Left ventricle myocardium superior (tissue), 1 donor: ENCODE results near the gene ANKRD36. TPM values are rescaled to one million over a fixed set of nuclear protein-coding genes. Genes with fewer than 3 reads are reported as not detected.
"Not testable (repeated sequence)": the region's sequence is repeated elsewhere in the genome, so short reads cannot be mapped to it uniquely, and the experiment has no call there.

ENCODE experiments used
- ATAC-seq: fragments of 200-7000 bp; cut with Tn5 transposase; one replicate; pipeline ENCODE4 v1.9.1; 2020; ENCODE audit warnings: mild to moderate bottlenecking, moderate library complexity
- DNase-seq: peaks from one replicate; pipeline ENCODE4 v3.0.0-alpha.2; 2020
- intact Hi-C: fragments of 100-400 bp; cut with micrococcal nuclease; formaldehyde crosslinking; loops from one replicate; pipeline ENCODE4 v1.11.0; 2022
- total RNA-seq: library from RNA; stranded (reverse); fragmentation: NEBNext Ultra II Directional; extraction: Animal tissue kit (Norgen Biotek cat#: 25700); gene quantifications from one replicate; pipeline ENCODE4 v1.2.1, GENCODE V29; 2021
- donor health status: DM: no; HTN: yes; CAD: no; lungs with severe emphysema.

ANKRD36 gene
- total RNA-seq, 1 donor from 2014 or later = 5.5 TPM

DNA sequence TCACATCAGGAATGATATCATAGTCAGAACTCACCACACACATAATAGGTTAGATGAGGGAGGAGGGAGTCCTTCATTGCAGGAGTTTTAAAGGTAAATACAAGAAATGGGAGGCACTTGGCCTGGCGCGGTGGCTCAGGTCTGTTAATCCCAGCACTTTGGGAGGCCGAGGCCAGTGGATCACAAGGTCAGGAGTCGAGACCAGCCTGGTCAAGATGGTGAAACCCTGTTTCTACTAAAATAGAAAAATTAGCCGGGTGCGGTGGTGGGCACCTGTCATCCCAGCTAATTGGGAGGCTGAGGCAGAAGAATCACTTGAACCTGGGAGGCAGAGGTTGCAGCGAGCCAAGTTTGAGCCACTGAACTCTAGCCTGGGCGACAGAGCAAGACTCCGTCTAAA lies 1.7 kb upstream of the ANKRD36 start:
- DNase-seq, intact Hi-C loops, ATAC-seq: not testable (repeated sequence)

GRCh38 chr2:97112320-97113049 lies 468 bp upstream of the ANKRD36 start:
- intact Hi-C loops = not testable (repeated sequence)
- peak; percentile 87 for ATAC-seq
- DNase-seq = peak; percentile 58

- DNase-seq (peak; percentile 31), ATAC-seq (peak; percentile 51)
- intact Hi-C loops = not testable (repeated sequence)
Measured at GRCh38 chr2:97113882-97114255, 916 bp downstream of the ANKRD36 start.

GRCh38 chr2:97129090-97129489 lies 16.1 kb downstream of the ANKRD36 start:
- ATAC-seq, DNase-seq, intact Hi-C loops: not testable (repeated sequence)

GRCh38 chr2:97144016-97144415 lies 31.1 kb downstream of the ANKRD36 start:
- ATAC-seq, DNase-seq, intact Hi-C loops: not testable (repeated sequence)

DNA sequence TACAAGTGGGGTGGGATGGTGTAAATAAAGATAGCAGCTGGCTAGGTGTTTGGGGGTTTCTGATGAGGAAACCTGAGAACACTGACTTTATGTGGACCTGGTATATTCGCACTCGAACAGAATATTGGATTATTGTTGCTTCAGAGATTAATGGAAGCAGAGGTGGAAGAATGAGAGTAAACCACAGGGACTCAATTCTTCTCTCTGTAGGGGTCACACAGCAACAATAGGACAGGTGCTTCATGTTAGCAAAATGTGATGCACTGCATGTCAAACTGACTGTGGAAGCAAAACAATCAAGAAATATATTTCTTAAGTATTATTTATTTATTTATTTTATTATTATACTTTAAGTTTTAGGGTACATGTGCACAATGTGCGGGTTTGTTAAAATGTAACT lies 53.6 kb downstream of the ANKRD36 start:
- ATAC-seq, DNase-seq, intact Hi-C loops: not testable (repeated sequence)

DNA sequence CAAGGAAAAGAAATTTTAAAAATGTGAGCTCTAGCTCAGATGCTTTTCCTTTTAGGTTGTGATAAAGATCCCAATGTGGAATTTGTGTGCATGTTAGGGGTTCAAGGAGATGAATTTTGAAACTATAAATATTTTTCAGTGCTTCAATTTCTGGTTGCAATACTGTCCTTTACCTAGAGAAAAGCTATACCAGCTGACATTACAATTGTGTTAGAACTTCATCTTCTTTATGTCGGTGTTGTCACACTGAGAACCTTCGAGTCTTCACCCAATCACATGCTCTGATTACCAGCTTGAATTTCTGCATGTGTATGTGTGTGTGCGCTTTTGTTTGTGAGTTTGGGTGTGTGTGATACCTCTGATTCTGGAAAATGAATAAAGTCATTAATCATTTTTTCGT lies 55.0 kb downstream of the ANKRD36 start:
- DNase-seq, intact Hi-C loops, ATAC-seq: not testable (repeated sequence)

DNA sequence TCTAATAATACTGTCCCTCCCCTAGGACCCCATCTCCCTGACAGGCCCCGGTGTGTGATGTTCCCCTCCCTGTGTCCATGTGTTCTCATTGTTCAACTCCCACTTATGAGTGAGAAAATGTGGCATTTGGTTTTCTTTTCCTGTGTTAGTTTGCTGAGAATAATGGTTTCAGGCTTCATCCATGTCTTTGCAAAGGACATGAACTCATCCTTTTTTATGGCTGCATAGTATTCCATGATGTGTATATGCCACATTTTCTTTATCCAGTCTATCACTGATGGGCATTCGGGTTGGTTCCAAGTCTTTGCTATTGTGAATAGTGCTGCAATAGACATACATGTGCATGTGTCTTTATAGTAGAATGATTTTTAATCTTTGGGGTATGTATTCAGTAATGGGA lies 55.6 kb downstream of the ANKRD36 start:
- ATAC-seq, DNase-seq, intact Hi-C loops: not testable (repeated sequence)

DNA sequence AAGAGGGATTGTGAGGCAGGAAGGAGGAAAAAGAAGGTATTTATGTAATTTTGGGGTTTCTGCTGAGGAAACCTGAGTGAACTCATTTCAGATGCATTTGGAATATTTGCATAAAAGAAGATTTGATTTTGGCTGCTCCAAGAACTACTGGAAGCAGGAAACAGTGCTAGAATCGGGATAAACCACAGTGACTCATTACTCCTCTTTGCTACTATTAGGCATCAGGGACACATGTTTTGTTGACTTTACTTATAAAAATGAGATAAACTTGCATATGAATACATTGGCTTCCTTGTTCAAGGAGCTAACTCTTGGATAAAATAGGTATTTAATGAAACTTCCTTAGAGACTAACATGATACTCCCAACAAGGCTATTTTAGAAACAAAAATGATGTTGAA lies 67.4 kb downstream of the ANKRD36 start:
- intact Hi-C loops, ATAC-seq, DNase-seq: not testable (repeated sequence)

DNA sequence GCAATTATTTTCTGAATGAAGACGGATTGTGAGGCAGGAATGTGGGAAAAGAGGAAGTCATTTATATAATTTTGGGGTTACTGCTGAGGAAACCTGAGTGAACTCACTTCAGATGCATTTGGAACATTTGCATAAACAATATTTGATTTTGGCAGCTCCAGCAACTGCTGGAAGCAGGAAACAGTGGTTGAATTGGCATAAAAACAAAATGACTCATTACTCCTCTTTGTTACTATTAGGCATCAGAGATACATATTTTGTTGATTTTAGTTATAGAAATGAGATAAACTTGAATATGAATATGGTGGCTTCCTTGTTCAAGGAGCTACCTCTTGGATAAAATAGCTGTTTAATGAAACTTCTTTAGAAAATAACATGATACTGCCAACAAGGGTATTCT lies 82.4 kb downstream of the ANKRD36 start:
- intact Hi-C loops, DNase-seq, ATAC-seq: not testable (repeated sequence)

- ATAC-seq, intact Hi-C loops, DNase-seq: not testable (repeated sequence)
Measured at GRCh38 chr2:97197251-97197650, 84.3 kb downstream of the ANKRD36 start.

GRCh38 chr2:97200887-97201286 lies 87.9 kb downstream of the ANKRD36 start:
- ATAC-seq, DNase-seq, intact Hi-C loops: not testable (repeated sequence)

DNA sequence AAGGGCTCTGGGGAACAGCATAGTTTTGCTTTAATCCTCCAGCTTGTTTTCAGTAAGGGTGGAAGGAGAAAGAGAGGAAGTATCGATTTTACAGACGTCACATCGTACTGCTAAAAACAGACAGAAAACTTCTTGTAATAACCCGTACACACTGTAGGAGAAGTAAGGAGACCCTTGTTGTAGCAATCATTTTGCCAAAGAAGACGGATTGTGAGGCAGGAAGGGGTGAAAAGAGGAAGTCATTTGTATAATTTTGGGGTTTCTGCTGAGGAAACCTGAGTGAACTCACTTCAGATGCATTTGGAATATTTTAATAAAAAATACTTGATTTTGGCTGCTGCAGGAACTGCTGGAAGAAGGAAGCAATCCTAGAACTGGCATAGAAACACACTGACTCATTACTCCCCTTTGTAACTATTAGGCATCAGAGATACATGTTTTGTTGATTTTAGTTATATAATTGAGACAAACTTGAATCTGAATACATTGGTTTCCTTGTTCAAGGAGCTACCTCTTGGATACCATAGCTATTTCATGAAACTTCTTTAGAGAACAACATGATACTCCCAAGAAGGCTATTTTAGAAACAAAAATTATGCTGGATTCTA lies 89.8 kb downstream of the ANKRD36 start:
- intact Hi-C loops, DNase-seq, ATAC-seq: not testable (repeated sequence)

- no peak for ATAC-seq
- no peak for DNase-seq
- intact Hi-C loops = no loop called here
Measured at GRCh38 chr2:97210325-97210724, 97.4 kb downstream of the ANKRD36 start.

GRCh38 chr2:97215025-97215424 lies 102.1 kb downstream of the ANKRD36 start:
- DNase-seq, ATAC-seq, intact Hi-C loops: not testable (repeated sequence)

- ATAC-seq, intact Hi-C loops, DNase-seq: not testable (repeated sequence)
Measured at GRCh38 chr2:97230848-97231585, 118.1 kb downstream of the ANKRD36 start.

DNA sequence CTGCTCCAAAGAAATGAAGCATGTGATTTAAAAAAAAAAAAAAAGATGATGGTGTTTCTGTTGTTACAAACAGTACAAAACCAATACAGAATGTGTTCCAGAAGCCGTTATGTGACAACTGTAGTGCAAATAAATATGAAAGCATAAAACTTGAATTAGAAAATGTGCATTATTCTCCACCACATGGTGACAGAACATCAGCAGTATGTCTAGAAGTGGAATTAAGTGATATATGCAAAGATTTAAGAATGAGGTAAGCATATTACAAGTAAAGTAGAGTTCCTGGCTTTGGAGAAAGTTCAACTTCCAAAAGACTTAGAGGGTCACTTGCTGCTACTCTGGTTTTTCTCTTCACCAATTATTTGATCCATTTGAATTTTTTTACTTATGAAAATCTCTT lies 120.0 kb downstream of the ANKRD36 start:
- ATAC-seq, DNase-seq, intact Hi-C loops: not testable (repeated sequence)

DNA sequence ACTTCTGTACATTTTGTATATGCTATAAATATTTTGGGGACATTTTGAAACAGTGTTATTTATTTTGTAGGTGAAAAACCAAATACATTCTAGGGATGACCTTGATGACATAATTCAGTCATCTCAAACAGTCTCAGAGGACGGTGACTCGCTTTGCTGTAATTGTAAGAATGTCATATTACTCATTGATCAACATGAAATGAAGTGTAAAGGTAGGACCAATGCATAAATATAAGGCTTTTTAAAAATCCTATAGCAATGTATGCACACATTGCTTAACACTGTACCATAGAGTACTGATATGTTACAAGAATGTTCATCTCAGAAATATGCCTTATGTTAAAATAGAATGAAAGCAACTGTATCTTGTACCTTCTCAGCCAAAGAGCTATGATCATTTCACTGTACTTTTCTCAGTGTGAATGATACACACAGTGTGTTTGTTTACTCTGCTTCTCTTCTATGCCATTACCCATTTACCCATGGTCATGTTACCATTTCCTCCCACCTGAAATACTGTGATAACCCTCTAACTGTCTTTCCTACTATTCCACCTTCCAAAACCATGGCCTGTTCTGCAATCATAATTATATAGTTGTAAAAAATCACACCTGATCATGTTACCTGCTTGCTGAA lies 120.8 kb downstream of the ANKRD36 start:
- ATAC-seq, intact Hi-C loops, DNase-seq: not testable (repeated sequence)

GRCh38 chr2:97261192-97261591 lies 148.2 kb downstream of the ANKRD36 start:
- ATAC-seq, intact Hi-C loops, DNase-seq: not testable (repeated sequence)
